Kidney epithelial cell (primary cell): ENCODE measurements around the gene FIGN. TPM values are rescaled to one million over a fixed set of nuclear protein-coding genes. Genes with fewer than 3 reads are reported as not detected.

Experiments used
- DNase-seq: peaks from one replicate; pipeline ENCODE4 v3.0.0-alpha.2; 2010; ENCODE audit warnings: low read depth
- H3K27me3 ChIP-seq: 2 replicates; pipeline ENCODE4 v1.6.0; 2011; ENCODE audit warnings: low read length; ENCODE audit not compliant: control insufficient read depth, insufficient read depth
- H3K36me3 ChIP-seq: 2 replicates; pipeline ENCODE4 v1.5.1; 2011; ENCODE audit warnings: low read length; ENCODE audit not compliant: control insufficient read depth, insufficient read depth
- H3K4me3 ChIP-seq: 2 replicates; pipeline ENCODE4 v1.5.1; 2011; ENCODE audit warnings: low read depth, mild to moderate bottlenecking, control low read depth, low read length
- total RNA-seq: library from RNA; depleted of rRNA; stranded (reverse); fragments of >200 nt; gene quantifications from 2 replicates; pipeline ENCODE4 v1.2.3, GENCODE V29; 2015
- TF ChIP-seq, protein P1 (sequence below): IDR thresholded peaks from 2 replicates; pipeline ENCODE4 v1.5.1; 2011; ENCODE audit warnings: mild to moderate bottlenecking, moderate library complexity, low read length, control low read depth, inconsistent platforms; ENCODE audit not compliant: insufficient read depth, poor library complexity, severe bottlenecking

The FIGN gene
- total RNA-seq, 1 donor from 2014 or later: 1.8 TPM

GRCh38 chr2:163759013-163759412 is 23.2 kb upstream of the FIGN start:
- TF ChIP-seq, protein P1, sequence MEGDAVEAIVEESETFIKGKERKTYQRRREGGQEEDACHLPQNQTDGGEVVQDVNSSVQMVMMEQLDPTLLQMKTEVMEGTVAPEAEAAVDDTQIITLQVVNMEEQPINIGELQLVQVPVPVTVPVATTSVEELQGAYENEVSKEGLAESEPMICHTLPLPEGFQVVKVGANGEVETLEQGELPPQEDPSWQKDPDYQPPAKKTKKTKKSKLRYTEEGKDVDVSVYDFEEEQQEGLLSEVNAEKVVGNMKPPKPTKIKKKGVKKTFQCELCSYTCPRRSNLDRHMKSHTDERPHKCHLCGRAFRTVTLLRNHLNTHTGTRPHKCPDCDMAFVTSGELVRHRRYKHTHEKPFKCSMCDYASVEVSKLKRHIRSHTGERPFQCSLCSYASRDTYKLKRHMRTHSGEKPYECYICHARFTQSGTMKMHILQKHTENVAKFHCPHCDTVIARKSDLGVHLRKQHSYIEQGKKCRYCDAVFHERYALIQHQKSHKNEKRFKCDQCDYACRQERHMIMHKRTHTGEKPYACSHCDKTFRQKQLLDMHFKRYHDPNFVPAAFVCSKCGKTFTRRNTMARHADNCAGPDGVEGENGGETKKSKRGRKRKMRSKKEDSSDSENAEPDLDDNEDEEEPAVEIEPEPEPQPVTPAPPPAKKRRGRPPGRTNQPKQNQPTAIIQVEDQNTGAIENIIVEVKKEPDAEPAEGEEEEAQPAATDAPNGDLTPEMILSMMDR: no peak
- H3K36me3 ChIP-seq: no peaks in the 10 kb centered on the region
- DNase-seq: no peak
- no peaks in the 10 kb centered on the region for H3K27me3 ChIP-seq
- no peak overlapping the region for H3K4me3 ChIP-seq

GRCh38 chr2:163757814-163758213 is 22.0 kb upstream of the FIGN start:
- Histone ChIP-seq H3K27me3 (no peaks in the 10 kb centered on the region), H3K4me3 (no peak overlapping the region), H3K36me3 (no peaks in the 10 kb centered on the region)
- TF ChIP-seq, protein P1: no peak
- no peak for DNase-seq

DNA sequence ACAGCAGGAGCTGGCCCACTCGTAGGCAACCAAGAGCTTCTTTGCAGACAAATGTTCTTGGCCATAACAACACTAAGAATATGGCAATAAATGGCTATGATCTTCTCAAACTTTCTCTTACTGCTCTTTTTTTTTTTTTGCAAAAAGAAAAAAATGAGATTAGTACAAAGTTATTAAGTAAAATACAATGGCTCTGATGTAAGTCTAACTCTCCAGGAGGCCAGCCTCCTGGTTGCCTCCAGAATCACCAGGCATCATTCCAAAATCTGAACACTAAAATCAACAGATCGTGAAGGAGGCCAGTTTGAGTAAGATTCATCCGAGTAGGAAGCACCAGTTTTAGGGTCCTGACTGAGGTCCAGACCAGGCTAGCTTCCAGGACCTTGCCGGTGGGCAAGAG is 20.8 kb upstream of the FIGN start:
- no peak for DNase-seq
- TF ChIP-seq, protein P1: no peak
- Histone ChIP-seq H3K27me3 (no peaks in the 10 kb centered on the region), H3K36me3 (no peaks in the 10 kb centered on the region), H3K4me3 (no peak overlapping the region)

GRCh38 chr2:163755366-163755765 is 19.6 kb upstream of the FIGN start:
- Histone ChIP-seq H3K27me3 (no peaks in the 10 kb centered on the region), H3K36me3 (no peaks in the 10 kb centered on the region), H3K4me3 (no peak overlapping the region)
- no peak for DNase-seq
- TF ChIP-seq, protein P1: no peak

DNA sequence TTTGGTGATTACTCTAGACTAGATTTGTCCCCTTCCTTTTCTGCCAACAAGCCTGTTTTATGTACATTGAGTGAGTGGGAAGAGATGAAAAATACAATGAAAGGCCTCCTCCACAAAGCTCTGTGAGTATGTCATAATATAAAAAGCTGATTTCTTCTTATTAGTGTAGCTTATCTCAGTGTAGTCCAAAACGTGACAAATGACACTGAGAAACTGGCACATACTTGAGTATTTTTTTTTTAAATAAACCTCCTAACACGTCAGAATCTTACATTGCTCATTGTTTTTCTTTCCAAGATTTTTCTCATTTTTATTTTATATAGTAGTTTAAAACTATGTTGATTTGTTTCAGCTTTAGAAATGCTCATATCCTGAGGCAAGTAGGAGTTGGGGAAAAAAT is 17.9 kb upstream of the FIGN start:
- DNase-seq: no peak
- TF ChIP-seq, protein P1: no peak
- Histone ChIP-seq H3K36me3 (no peaks in the 10 kb centered on the region), H3K27me3 (no peaks in the 10 kb centered on the region), H3K4me3 (no peak overlapping the region)

DNA sequence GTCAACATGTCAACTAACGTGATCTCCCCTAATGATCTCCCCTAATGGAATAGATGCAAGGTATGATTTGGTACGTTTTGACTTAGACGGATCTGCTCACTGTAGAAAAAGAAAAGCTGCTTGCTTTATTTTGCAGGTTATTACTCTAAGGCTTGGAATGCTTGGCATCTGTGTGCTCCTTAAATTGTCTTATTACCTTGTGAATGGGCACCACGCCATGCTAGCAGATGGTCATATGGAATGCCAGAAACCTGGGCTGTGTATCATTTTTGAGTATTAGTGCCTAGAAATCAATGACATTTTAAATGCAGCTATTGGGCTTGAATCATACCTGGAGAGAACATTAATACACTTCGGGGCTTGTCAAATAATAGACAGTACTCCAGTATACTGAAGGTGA is 16.5 kb upstream of the FIGN start:
- no peak for DNase-seq
- TF ChIP-seq, protein P1: no peak
- no peaks in the 10 kb centered on the region for H3K27me3 ChIP-seq
- no peak overlapping the region for H3K4me3 ChIP-seq
- no peaks in the 10 kb centered on the region for H3K36me3 ChIP-seq
